ENCODE data around the gene LSR.

DNA sequence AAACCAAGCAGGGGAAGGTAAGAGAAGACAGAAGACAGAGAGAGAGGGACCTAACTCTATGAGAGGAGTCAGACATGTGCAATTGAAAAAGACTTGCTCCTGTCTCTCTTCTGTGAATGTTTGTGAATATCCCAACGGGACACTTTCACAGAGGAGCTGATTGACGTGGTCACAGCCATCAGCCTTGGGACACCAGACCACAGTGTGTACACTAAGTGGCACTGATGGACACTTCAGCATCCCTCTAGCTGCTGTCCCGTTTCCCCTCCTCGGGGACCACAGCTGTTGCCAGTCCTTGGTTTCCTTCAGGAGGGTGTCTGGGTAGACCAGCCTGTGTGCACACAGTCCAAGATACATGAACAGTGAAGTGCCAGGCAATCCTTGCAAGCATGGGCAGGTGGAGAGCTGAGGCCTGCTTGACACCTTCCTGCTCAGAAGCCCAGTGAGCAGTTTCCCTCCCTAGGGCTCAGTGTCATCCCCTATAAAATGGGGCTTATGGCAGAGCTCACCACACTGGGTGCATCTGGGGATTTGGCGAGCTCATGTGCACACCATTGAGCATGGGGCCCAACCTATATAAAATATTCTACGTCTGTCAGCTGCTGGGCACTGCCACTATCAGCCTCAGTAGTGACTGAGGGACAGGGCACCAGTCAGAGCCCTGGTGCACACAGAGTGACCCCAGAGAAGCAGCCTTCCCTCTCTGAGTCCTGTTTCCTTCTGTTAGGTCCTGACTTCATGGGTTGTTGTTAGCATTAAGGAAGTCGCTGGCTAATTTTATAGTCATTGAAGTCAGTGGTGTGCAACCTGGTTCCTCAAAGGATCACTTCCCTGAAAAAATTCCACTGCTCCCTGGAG lies 15.7 kb downstream of the LSR start:
- TF ChIP-seq, protein P1, sequence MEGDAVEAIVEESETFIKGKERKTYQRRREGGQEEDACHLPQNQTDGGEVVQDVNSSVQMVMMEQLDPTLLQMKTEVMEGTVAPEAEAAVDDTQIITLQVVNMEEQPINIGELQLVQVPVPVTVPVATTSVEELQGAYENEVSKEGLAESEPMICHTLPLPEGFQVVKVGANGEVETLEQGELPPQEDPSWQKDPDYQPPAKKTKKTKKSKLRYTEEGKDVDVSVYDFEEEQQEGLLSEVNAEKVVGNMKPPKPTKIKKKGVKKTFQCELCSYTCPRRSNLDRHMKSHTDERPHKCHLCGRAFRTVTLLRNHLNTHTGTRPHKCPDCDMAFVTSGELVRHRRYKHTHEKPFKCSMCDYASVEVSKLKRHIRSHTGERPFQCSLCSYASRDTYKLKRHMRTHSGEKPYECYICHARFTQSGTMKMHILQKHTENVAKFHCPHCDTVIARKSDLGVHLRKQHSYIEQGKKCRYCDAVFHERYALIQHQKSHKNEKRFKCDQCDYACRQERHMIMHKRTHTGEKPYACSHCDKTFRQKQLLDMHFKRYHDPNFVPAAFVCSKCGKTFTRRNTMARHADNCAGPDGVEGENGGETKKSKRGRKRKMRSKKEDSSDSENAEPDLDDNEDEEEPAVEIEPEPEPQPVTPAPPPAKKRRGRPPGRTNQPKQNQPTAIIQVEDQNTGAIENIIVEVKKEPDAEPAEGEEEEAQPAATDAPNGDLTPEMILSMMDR (IDR thresholded peaks at IDR 0.05): no peak
- TF ChIP-seq POLR2AphosphoS5 (IDR thresholded peaks at IDR 0.05) (no peak), POLR2A (IDR thresholded peaks at IDR 0.05) (no peak)
